GM23338 (cell line): ENCODE results near the gene RER1.

Experiments used
- CREB1 ChIP-seq: fragments of 250-450 bp; sonication (Bioruptor Pico); IDR thresholded peaks from 2 replicates; pipeline ENCODE4 v1.5.0; 2020; ENCODE audit warnings: low read depth, mild to moderate bottlenecking, moderate library complexity
- CTCF ChIP-seq, 2 experiments: fragments of 200-600 bp in 1 of 2; sonication (generic) in 1 of 2; conservative IDR thresholded peaks; 2 replicates each; pipeline versions ENCODE4 v1.5.1 to v1.6.1; 2016 to 2017; ENCODE audit warnings: antibody characterized with exemption in 2 of 2, low read depth in 2 of 2, mild to moderate bottlenecking in 2 of 2, moderate library complexity in 1 of 2
- ETS1 ChIP-seq: IDR thresholded peaks from 2 replicates; pipeline ENCODE4 v1.6.1; 2016; ENCODE audit warnings: antibody characterized with exemption
- EZH2 ChIP-seq: fragments of 200-600 bp; sonication (generic); IDR thresholded peaks from one replicate; pipeline ENCODE4 v1.8.0; 2017; ENCODE audit warnings: antibody characterized with exemption, mild to moderate bottlenecking, low read depth; ENCODE audit not compliant: unreplicated experiment
- EZH2phosphoT487 ChIP-seq: fragments of 200-600 bp; sonication (generic); IDR thresholded peaks from one replicate; pipeline ENCODE4 v1.8.1; 2018; ENCODE audit warnings: antibody characterized with exemption; ENCODE audit not compliant: unreplicated experiment
- JUNB ChIP-seq: IDR thresholded peaks from one replicate; pipeline ENCODE4 v1.6.1; 2016; ENCODE audit warnings: antibody characterized with exemption; ENCODE audit not compliant: unreplicated experiment
- POLR2AphosphoS5 ChIP-seq: IDR thresholded peaks from 2 replicates; pipeline ENCODE4 v1.6.1; 2016; ENCODE audit warnings: antibody characterized with exemption, low read depth
- REST ChIP-seq: IDR thresholded peaks from one replicate; pipeline ENCODE4 v1.6.1; 2018; ENCODE audit warnings: antibody characterized with exemption; ENCODE audit not compliant: unreplicated experiment
- STAT1 ChIP-seq: IDR thresholded peaks from one replicate; pipeline ENCODE4 v1.6.1; 2016; ENCODE audit warnings: antibody characterized with exemption; ENCODE audit not compliant: unreplicated experiment
- ZNF114 ChIP-seq: fragments of 250-450 bp; sonication (Bioruptor Pico); IDR thresholded peaks from 2 replicates; pipeline ENCODE4 v1.5.0; 2020; ENCODE audit warnings: mild to moderate bottlenecking, moderate library complexity
- ZNF331 ChIP-seq: fragments of 250-450 bp; sonication (Bioruptor Pico); IDR thresholded peaks from 2 replicates; pipeline ENCODE4 v1.5.0; 2020; ENCODE audit warnings: low read depth, mild to moderate bottlenecking, moderate library complexity
- ZNF462 ChIP-seq: fragments of 250-450 bp; sonication (Bioruptor Pico); IDR thresholded peaks from 2 replicates; pipeline ENCODE4 v1.5.0; 2020; ENCODE audit warnings: mild to moderate bottlenecking, moderate library complexity

- no peak for TF ChIP-seq CTCF (conservative IDR thresholded peaks at IDR 0.05; ENCODE audit: low read depth in 2 of 2)
- no peak for TF ChIP-seq EZH2
- TF ChIP-seq EZH2phosphoT487: no peak
- TF ChIP-seq REST: no peak
- no peak for TF ChIP-seq POLR2AphosphoS5
- TF ChIP-seq CREB1 (CRISPR knock-in tag): no peak
- TF ChIP-seq ZNF331 (CRISPR knock-in tag): no peak
- no peak for TF ChIP-seq JUNB
- TF ChIP-seq STAT1: no peak
- no peak for TF ChIP-seq ETS1
- TF ChIP-seq ZNF114 (CRISPR knock-in tag): no peak
- TF ChIP-seq ZNF462: no peak
Observed at GRCh38 chr1:2426540-2426939, 34.9 kb downstream of the RER1 start.
